DOHH2 (cell line): Measurements from ENCODE around the gene CNPY1.

Experiments used
- H3F3A ChIP-seq: fragments of 200-600 bp; sonication (generic), shearing (Covaris generic); 2 replicates; pipeline ENCODE4 v1.6.0; 2016; ENCODE audit warnings: antibody characterized with exemption, mild to moderate bottlenecking; ENCODE audit not compliant: control insufficient read depth, insufficient read depth
- H3K27ac ChIP-seq: fragments of 200-600 bp; sonication (generic); 2 replicates; pipeline ENCODE4 v1.5.1; 2014; ENCODE audit warnings: low read depth, mild to moderate bottlenecking, low read length, moderate library complexity
- H3K27me3 ChIP-seq: fragments of 200-600 bp; sonication (generic); 2 replicates; pipeline ENCODE4 v1.6.1; 2014; ENCODE audit warnings: mild to moderate bottlenecking, low read length, mixed read lengths; ENCODE audit not compliant: control insufficient read depth
- H3K36me3 ChIP-seq: fragments of 200-600 bp; sonication (generic); 2 replicates; pipeline ENCODE4 v1.6.1; 2014; ENCODE audit warnings: mild to moderate bottlenecking, low read length, moderate library complexity, mixed read lengths; ENCODE audit not compliant: control insufficient read depth
- H3K4me1 ChIP-seq: fragments of 200-600 bp; sonication (generic); 2 replicates; pipeline ENCODE4 v1.6.1; 2014; ENCODE audit warnings: mild to moderate bottlenecking, low read length, mixed read lengths; ENCODE audit not compliant: control insufficient read depth
- H3K4me2 ChIP-seq: fragments of 200-600 bp; sonication (generic); 2 replicates; pipeline ENCODE4 v1.6.0; 2014; ENCODE audit warnings: mild to moderate bottlenecking, low read length, moderate library complexity
- H3K4me3 ChIP-seq: fragments of 200-600 bp; sonication (generic); 2 replicates; pipeline ENCODE4 v1.5.1; 2014; ENCODE audit warnings: mild to moderate bottlenecking, low read length, mixed read lengths
- H3K79me2 ChIP-seq: fragments of 200-600 bp; sonication (generic); 2 replicates; pipeline ENCODE4 v1.6.1; 2014; ENCODE audit warnings: mild to moderate bottlenecking, low read length, mixed read lengths; ENCODE audit not compliant: control insufficient read depth
- H3K9me2 ChIP-seq: fragments of 200-600 bp; sonication (generic); replicated peaks from 2 replicates; pipeline ENCODE4 v1.6.1; 2014; ENCODE audit warnings: mild to moderate bottlenecking, low read length, mixed read lengths; ENCODE audit not compliant: control insufficient read depth
- H3K9me3 ChIP-seq: fragments of 200-600 bp; sonication (generic); 2 replicates; pipeline ENCODE4 v1.6.1; 2014; ENCODE audit warnings: antibody characterized with exemption, low read length, mixed read lengths; ENCODE audit not compliant: control insufficient read depth, insufficient read depth
- H4K20me1 ChIP-seq: fragments of 200-600 bp; sonication (generic); 2 replicates; pipeline ENCODE4 v1.6.0; 2014; ENCODE audit warnings: low read depth, mild to moderate bottlenecking, antibody characterized with exemption, low read length, moderate library complexity; ENCODE audit not compliant: control insufficient read depth, insufficient read depth
- CTCF ChIP-seq: fragments of 200-600 bp; sonication (generic); IDR thresholded peaks from one replicate; pipeline ENCODE4 v1.5.1; 2014; ENCODE audit warnings: antibody characterized with exemption, mild to moderate bottlenecking, low read depth, low read length; ENCODE audit not compliant: poor library complexity, severe bottlenecking
- EZH2phosphoT487 ChIP-seq: fragments of 200-600 bp; sonication (generic); IDR thresholded peaks from 2 replicates; pipeline ENCODE4 v1.6.1; 2017; ENCODE audit warnings: borderline replicate concordance, mild to moderate bottlenecking, antibody characterized with exemption, low read length, moderate library complexity, mixed read lengths

CNPY1 gene

GRCh38 chr7:155515318-155515717 lies 31.0 kb downstream of the CNPY1 start:
- Histone ChIP-seq H3K36me3 (no peaks in the 10 kb centered on the region), H3K4me3 (no peak overlapping the region), H3K4me2 (no peak overlapping the region), H3K9me2 (no peaks in the 10 kb centered on the region), H3K27ac (no peak overlapping the region), H3K27me3 (peaks cover 13% of the 10 kb centered on the region; the same call in 1 of the 2 replicates), H3K79me2 (no peaks in the 10 kb centered on the region), H3F3A (no peaks in the 10 kb centered on the region), H3K9me3 (no peaks in the 10 kb centered on the region), H4K20me1 (no peaks in the 10 kb centered on the region), H3K4me1 (no peaks in the 10 kb centered on the region)
- TF ChIP-seq EZH2phosphoT487 (no peak), CTCF (no peak)

- Histone ChIP-seq H3K36me3 (no peaks in the 10 kb centered on the region), H3K4me1 (no peaks in the 10 kb centered on the region), H3K9me3 (no peaks in the 10 kb centered on the region), H4K20me1 (no peaks in the 10 kb centered on the region), H3K27ac (no peak overlapping the region), H3K27me3 (peaks cover 13% of the 10 kb centered on the region; the same call in 1 of the 2 replicates), H3K79me2 (no peaks in the 10 kb centered on the region), H3F3A (no peaks in the 10 kb centered on the region), H3K9me2 (no peaks in the 10 kb centered on the region), H3K4me3 (no peak overlapping the region), H3K4me2 (no peak overlapping the region)
- TF ChIP-seq CTCF (no peak), EZH2phosphoT487 (no peak)
Observed at GRCh38 chr7:155514296-155514695, 32.1 kb downstream of the CNPY1 start.

GRCh38 chr7:155513543-155514285 lies 32.6 kb downstream of the CNPY1 start:
- Histone ChIP-seq H3K4me1 (no peaks in the 10 kb centered on the region), H3K27me3 (peaks cover 16% of the 10 kb centered on the region), H3K9me2 (no peaks in the 10 kb centered on the region), H3K9me3 (no peaks in the 10 kb centered on the region), H4K20me1 (no peaks in the 10 kb centered on the region), H3K79me2 (no peaks in the 10 kb centered on the region), H3K27ac (no peak overlapping the region), H3F3A (no peaks in the 10 kb centered on the region), H3K4me3 (no peak overlapping the region), H3K4me2 (no peak overlapping the region), H3K36me3 (no peaks in the 10 kb centered on the region)
- TF ChIP-seq EZH2phosphoT487: no peak

GRCh38 chr7:155512246-155512887 lies 34.0 kb downstream of the CNPY1 start:
- H3K4me2 ChIP-seq: no peak overlapping the region
- H4K20me1 ChIP-seq: no peaks in the 10 kb centered on the region

More at GRCh38 chr7:155512246-155512887, 34.0 kb downstream of the CNPY1 start:
- TF ChIP-seq EZH2phosphoT487: no peak
- TF ChIP-seq CTCF: no peak
- H3K27ac ChIP-seq: no peak overlapping the region
- no peaks in the 10 kb centered on the region for H3K4me1 ChIP-seq
- no peaks in the 10 kb centered on the region for H3K79me2 ChIP-seq
- no peaks in the 10 kb centered on the region for H3K36me3 ChIP-seq
- H3K9me3 ChIP-seq: no peaks in the 10 kb centered on the region
- peaks cover 29% of the 10 kb centered on the region for H3K27me3 ChIP-seq
- no peak overlapping the region for H3K4me3 ChIP-seq
- H3F3A ChIP-seq: no peaks in the 10 kb centered on the region
- no peaks in the 10 kb centered on the region for H3K9me2 ChIP-seq
